Measurements from ENCODE around the gene GPHN.
"Not testable (repeated sequence)": the region's sequence is repeated elsewhere in the genome, so short reads cannot be mapped to it uniquely, and the experiment has no call there.

GPHN gene

GRCh38 chr14:66696326-66696725, 188.4 kb downstream of the GPHN start:
- DNase-seq, result no peak

- DNase-seq, result no peak
These were observed 190.6 kb downstream of the GPHN start for GRCh38 chr14:66698503-66698902.

DNA sequence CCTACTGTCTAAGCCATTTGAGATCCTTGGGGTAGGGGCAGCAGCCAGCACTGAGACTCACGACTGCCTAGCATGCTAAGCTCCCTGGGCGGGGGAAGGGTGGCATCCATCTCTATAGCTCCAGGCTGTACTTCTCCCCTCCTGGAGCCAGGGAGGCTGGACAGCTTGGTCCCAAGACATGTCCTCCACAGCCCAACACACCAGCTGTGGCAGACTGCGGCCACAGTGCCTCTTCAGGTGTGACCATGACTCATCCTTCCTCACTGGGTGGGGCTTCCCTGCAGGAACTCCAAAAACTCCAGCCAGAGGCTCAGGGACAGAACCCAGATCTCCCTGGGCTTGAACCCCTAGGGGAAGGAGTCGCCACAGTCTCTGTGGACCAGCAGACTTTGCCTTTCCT, 193.9 kb downstream of the GPHN start:
- no peak for DNase-seq

DNA sequence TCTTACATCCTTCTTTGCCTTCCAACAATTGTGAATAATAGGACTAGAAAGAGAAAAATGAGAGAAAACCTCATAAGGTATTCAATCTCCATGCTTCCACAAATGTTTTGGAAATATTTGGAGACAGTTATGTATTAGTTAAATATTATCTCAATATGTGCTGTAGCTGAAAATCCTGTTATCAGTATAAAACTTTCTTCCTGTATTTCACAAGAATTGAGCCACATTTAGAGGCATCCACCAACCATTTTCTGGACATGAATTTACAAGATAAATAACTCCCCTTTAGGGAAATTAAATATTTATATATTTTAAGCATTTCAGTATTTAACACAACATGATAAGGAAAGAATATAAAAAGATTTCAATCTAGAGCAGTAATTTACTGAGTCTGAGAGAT, 200.3 kb downstream of the GPHN start:
- DNase-seq, result no peak

DNA sequence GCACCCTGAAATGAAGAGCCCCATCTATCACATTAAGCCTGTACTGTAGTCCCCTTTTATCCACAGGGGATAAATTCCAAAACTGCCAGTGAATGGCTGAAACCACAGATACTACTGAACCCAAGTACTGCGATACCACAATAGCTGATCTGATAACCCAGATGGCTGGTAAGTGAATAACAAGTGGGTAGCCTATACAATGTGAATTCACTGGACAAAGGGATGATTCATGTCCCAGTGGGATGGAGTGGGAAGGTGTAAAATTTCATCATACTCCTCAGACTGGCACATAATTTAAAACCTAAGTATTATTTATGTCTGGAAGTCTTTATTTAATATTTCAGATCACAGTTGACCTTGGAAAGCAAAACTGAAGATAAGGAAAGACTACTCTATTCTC, 201.3 kb downstream of the GPHN start:
- peak in 1 of 2 donors; percentile 4 for DNase-seq

- not testable (repeated sequence) for DNase-seq
These were observed 206.3 kb downstream of the GPHN start for GRCh38 chr14:66714291-66714690.

- DNase-seq, result not testable (repeated sequence)
These were observed 207.4 kb downstream of the GPHN start for GRCh38 chr14:66715313-66715712.

- no peak for DNase-seq
These were observed 208.3 kb downstream of the GPHN start for GRCh38 chr14:66716227-66716626.

- DNase-seq, result no peak
These were observed 209.7 kb downstream of the GPHN start for GRCh38 chr14:66717561-66718140.

- no peak for DNase-seq
These were observed 217.0 kb downstream of the GPHN start for GRCh38 chr14:66724996-66725395.

- DNase-seq, result not testable (repeated sequence)
These were observed 223.4 kb downstream of the GPHN start for GRCh38 chr14:66731298-66731697.

DNA sequence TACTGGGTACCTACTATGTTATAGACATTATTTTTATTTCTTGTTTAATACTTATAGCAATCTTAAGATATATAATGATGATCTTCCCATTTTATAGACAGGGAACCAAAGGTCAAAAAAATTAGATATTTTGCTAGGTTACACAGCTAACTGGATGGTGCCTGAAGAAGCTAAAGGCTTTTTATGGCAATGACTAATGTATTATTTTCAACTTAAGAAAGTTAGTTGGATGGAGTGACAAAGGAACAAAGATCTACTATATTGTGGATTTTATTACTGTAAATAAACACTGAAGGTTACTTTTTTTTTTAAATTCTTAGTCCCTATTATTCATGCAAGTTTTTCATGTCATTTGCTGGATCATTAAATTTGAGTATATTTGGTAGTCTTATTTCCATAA, 227.9 kb downstream of the GPHN start:
- no peak for DNase-seq

DNA sequence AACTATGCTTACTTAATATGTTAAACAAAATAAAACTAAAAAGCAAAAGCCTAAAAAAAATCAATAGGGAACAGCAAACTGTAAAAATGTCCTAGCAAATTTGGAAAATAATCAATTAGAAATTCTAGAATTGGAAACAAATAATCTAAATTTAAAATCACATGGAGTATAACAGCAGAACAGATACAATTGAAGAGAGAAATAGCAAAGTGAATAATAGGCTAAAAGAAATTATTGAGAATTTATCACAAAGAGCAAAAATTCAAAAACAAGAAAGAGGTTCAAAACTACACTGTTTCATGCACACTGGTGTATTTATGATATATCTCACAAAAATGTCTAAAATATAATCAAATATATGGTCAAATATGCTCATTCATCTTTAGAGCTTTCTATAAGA, 231.9 kb downstream of the GPHN start:
- no peak for DNase-seq

GRCh38 chr14:66745078-66745477, 237.1 kb downstream of the GPHN start:
- DNase-seq, result no peak

DNA sequence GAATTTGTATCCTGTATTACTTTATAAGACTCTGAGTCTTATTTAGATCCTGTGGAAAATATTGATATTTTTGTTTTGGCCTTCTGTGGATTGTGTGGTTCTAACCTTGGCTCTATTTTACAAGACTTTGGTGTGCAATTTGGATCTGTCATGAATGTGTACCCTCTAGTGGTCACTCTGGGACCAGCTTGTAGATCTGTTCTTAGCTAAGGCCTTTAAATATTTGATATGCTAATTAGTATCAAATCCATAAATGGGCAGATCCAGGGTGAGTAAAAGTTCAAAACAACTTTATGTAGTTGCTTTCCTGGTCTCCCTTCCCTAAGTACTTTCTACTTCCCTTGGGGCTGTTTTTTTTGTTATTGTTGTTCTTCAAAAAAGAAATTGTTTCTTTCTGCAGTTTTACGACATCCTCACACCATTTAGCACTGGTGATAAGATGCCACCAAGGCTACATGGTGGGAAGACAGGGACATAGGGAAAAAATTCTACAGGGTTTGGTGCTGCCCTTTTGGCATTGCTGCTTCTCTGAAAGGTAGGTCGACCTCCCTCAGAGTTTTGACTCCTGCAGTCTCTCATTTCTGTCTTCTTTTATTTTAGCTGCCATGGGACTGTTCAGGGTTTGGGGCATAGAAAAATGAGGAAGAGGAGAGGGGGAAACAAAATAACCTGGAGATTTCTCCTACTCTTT, 238.5 kb downstream of the GPHN start:
- peak in 1 of 2 donors; percentile 9 for DNase-seq

DNA sequence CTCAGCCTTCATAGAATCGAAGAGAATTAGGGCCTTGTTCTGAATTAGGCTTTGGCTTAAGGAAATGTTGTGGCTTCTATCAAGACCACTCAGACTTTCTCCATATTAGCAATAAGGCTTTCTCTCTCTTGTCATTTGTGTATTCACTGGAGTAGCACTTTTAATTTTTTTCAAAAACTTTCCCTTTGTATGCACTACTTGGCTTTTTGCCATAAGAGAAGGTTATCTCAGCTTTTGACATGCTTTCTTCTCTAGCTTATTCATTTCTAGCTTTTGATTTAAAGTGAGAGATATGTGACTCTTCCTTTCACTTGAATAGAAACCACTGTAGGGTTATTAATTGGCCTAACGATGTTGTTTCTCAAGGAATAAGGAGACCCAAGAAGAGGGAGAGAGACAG, 244.2 kb downstream of the GPHN start:
- DNase-seq, result no peak

- no peak for DNase-seq
These were observed 250.2 kb downstream of the GPHN start for GRCh38 chr14:66758031-66758613.

DNA sequence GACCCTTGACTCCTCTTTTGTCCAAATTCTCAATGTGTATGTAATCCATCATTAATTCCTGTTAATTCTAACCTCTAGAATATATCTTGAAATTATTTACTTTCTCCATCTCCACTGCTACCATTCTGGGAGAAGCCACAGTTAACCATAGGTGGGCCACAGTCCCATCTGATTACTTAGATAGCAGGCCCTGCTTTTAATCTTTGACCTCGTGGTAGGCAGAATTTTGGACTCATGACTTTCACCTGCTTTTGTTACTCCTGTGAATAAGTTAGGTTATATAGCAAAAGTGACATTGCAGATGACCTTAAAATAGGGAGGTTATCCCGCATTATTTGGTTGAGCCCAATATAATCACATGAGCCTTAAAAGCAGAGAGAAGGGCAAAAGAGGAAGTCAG, 264.2 kb downstream of the GPHN start:
- no peak for DNase-seq

GRCh38 chr14:66782853-66783252, 274.9 kb downstream of the GPHN start:
- DNase-seq, result no peak

GRCh38 chr14:66790101-66790500, 282.2 kb downstream of the GPHN start:
- no peak for DNase-seq

GRCh38 chr14:66802962-66803361, 295.0 kb downstream of the GPHN start:
- no peak for DNase-seq

DNA sequence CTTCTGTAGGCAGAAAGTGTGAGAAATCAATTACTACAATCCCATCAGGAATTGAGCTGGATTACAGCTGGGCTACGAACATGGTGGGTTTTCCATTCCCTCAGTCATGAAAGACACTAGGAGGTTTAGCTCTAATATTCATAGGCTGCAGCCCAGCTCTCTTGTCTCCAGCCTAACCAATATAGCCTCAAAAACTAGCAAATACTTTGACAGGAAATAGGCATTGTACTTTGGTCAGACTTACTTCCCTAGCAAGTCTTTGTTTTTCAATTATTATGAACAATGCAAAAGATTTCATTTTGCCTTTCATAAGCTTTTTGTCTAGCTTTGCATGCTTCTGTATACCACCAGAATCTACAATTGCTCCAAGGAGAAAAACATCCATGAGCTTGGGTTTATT, 296.2 kb downstream of the GPHN start:
- no peak for DNase-seq

DNA sequence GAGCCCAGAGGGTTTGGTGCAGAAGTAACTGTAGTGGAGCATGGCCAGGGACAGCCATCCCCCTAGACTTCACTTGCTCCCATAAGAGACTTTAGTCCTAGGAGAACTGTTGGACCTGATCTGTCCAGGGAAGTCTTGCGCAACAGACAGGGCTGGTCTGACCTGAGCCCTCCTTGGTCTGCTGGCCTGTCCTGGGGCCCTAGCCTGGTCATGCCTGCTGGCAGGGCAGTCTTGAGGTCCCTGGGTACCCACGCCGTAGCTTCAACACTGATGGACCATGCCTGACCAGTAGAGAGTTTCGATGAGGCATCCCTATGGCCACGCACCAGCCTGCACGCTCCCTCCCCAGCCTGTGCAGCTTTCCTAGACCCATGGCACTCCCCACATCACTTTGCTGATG, 305.7 kb downstream of the GPHN start:
- DNase-seq, result no peak

- DNase-seq, result no peak
These were observed 307.7 kb downstream of the GPHN start for GRCh38 chr14:66815687-66816086.

- no peak for DNase-seq
These were observed 316.3 kb downstream of the GPHN start for GRCh38 chr14:66824251-66824650.

Data from inflammatory macrophage treated with lipopolysaccharide for 1 hour (primary cell).